PC-3 (cell line): Measurements from ENCODE around the gene ZXDC.

Experiments
- CTCF ChIP-seq: fragments of 300-600 bp; sonication (generic); conservative IDR thresholded peaks from 2 replicates; pipeline ENCODE4 v1.5.1; 2017; ENCODE audit warnings: antibody characterized with exemption, low read depth, mild to moderate bottlenecking, low read length
- EZH2 ChIP-seq: fragments of 300-600 bp; sonication (generic); IDR thresholded peaks from one replicate; pipeline ENCODE4 v1.6.1; 2017; ENCODE audit warnings: antibody characterized with exemption, mild to moderate bottlenecking, low read length; ENCODE audit not compliant: unreplicated experiment

- TF ChIP-seq CTCF (no peak), EZH2 (no peak)
Measured at GRCh38 chr3:126514161-126514560, 38.5 kb upstream of the ZXDC start.
